Ureter (tissue), 1 donor: ENCODE measurements around the gene GIT2. TPM values are rescaled to one million over a fixed set of nuclear protein-coding genes. Genes with fewer than 3 reads are reported as not detected.
"Not testable (repeated sequence)": the region's sequence is repeated elsewhere in the genome, so short reads cannot be mapped to it uniquely, and the experiment has no call there.

Experiments
- DNase-seq: peaks from one replicate; pipeline ENCODE4 v3.0.0-alpha.2; 2020; ENCODE audit warnings: low spot score
- total RNA-seq: library from RNA; stranded (reverse); gene quantifications from one replicate; pipeline ENCODE4 v1.2.4, GENCODE V29; 2023
- donor health status: DM: yes; HTN: yes; CAD: no.

Gene GIT2
- total RNA-seq, 1 donor from 2014 or later = 55.5 TPM

DNA sequence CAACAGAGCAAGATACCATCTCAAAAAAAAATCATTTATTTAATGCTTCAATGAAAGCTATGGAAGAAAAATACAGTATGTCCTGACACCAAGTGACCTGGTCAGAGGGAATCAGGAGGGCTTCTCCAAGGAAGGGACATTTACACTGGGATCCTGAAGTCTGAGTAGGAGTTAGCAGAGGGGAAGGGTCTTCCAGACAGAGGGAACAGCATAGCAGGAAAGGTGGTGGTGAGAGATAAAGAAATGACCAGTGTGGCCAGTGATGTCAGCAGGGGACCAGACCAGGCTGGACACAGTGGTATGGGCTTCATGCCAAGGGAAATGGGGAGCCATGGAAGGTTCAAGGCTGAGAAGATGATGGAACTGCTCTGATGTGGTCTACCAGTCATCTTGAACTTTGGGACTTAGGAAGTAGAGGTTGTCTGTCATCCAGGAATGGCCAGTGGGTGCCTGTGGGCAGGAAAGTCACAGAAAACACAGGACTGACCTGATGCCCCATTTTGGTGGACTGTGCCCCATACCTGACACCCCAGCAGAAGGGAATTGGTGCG, 103.9 kb downstream of the GIT2 start:
- no peak for DNase-seq

DNA sequence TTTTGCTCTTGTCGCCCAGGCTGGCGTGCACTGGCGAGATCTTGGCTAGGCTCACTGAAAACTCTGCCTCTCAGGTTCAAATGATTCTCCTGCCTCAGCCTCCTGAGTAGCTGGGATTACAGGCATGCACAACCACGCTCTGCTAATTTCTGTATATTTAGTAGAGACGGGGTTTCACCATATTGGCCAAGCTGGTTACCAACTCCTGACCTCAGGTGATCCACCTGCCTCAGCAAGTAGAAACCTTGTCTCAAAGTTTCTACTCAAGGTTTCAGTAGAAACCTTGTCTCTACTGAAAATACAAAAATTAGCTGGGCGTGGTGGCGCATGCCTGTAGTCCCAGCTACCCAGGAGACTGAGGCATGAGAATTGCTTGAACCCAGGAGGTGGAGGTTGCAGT, 104.4 kb downstream of the GIT2 start:
- DNase-seq = not testable (repeated sequence)

- DNase-seq = no peak
Measured at GRCh38 chr12:109890620-109891170, 105.5 kb downstream of the GIT2 start.

GRCh38 chr12:109888179-109889020, 107.8 kb downstream of the GIT2 start:
- no peak for DNase-seq

DNA sequence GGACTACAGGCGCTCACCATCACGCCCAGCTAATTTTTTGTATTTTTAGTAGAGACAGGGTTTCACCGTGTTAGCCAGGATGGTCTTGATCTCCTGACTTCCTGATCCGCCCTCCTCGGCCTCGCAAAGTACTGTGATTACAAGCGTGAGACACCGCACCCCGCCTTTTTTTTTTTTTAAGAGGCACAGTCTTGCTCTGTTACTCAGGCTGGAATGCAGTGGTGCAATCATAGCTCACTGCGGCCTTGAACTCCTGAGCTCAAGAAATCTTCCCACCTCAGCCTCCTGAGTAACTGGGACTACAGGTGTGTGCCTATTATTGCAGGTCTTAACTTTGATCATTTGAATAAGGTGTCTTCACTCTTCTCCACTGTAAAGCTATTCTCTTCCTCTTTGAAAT, 110.6 kb downstream of the GIT2 start:
- no peak for DNase-seq

DNA sequence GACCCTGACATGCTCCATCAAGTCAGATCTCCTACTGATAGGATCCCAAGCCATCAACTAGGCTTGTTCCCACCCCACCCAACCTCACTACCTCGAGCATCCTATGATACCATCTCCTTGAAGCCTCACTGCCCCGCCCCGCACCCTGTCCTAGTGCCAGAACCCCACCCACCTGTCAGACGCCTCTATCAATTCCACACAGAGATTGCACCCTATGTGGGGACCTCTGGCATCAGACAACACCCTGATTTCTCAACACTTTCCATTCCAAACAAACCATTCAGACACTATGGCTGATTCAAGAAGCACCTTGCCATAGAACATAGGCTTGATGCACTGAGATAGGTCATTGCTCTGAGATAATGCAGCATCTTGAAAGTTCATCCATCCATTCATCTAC, 112.7 kb downstream of the GIT2 start:
- DNase-seq = no peak

- no peak for DNase-seq
Measured at GRCh38 chr12:109881752-109882151, 114.4 kb downstream of the GIT2 start.

- DNase-seq = no peak
Measured at GRCh38 chr12:109880938-109881337, 115.2 kb downstream of the GIT2 start.

GRCh38 chr12:109880043-109880931, 115.9 kb downstream of the GIT2 start, which contains the start of gene GLTP:
TSS of gene GLTP (minus strand) at chr12:109880541. CDS start at chr12:109880374, 167 bp downstream.
- DNase-seq = peak; percentile 84

Other genes starting within 250 kb of the GIT2 start
- gene TRPV4, start 163.0 kb downstream of the GIT2 start, total RNA-seq = 3.6 TPM
- gene GLTP, start 115.8 kb downstream of the GIT2 start, total RNA-seq = 106 TPM
- gene TCHP, start 96.1 kb downstream of the GIT2 start, total RNA-seq = 20.8 TPM
- gene ANKRD13A, start 3.1 kb upstream of the GIT2 start, total RNA-seq = 50.9 TPM
- 14.1 TPM for gene C12orf76, start 52.2 kb upstream of the GIT2 start, total RNA-seq
- gene IFT81, start 128.0 kb upstream of the GIT2 start, total RNA-seq = 21.9 TPM